ENCODE measurements around the gene P4HB.

Gene P4HB

GRCh38 chr17:81807839-81808238 lies 52.5 kb downstream of the P4HB start:
- DNase-seq = no peak

DNA sequence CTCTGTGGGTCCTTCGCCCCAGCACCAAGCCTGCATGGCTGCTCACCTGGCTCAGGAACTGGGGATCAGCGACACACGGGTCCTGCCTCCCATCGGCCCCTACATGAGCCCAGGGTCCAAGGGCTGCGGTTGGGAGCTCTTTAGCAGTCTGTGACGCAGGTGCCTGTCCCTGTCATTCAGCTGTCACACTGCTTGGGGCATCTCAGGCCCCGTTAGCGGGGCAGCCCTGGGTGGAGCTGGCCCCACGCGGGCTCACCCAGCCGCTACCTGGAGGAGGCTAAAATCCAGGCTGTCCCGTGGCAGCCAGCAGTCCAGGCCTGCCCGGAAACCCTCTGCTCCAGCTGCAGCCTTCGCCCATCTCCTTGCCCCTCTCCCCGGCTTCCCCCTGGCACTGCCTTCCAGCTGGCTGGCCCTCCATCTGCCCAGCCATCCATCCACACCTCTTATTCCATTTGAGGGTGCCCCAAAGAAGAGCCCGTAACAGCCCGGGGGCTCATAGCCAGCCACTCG lies 53.1 kb downstream of the P4HB start:
- DNase-seq = no peak

- DNase-seq = no peak
These were observed 53.7 kb downstream of the P4HB start for GRCh38 chr17:81806461-81807209.

DNA sequence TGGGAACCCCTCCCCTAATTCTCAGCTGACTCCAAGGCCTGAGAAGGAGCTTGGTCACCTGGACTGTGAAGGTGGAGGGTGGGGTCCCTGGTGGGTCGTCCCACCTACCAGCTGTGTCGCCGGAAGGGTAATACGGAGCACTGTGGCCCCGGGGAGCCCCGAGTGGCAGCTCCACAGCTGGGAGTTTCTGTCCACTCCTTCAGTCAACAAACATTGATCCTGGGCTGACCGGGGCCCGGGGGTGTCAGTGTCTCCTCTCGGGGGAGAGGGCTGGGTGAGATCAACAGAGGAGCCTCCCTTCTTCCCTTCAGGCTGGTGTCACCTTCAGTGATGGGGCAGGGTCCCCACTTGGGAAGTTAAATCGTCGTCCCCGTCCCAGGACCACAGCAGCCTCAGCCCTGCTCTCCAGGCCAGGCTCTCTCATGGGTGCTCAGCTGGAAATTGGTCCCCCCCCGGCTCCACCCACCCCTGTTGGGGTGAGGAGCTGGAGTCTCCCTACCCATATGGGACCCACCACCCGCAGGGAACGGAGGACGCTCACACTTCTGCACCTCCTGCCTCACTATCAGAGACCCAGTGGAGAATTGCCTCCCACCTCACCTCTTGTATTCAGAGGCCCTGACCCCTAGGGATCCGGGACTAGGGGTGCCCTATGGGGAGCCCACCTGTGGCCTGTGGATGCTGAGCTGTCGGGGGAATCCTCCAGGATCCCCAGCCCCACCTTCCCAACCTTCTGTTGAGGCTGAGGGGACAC lies 54.5 kb downstream of the P4HB start:
- no peak for DNase-seq

- DNase-seq = no peak
These were observed 55.6 kb downstream of the P4HB start for GRCh38 chr17:81804559-81805399.

- DNase-seq = no peak
These were observed 56.4 kb downstream of the P4HB start, which contains the start of gene GCGR for GRCh38 chr17:81803728-81804558. TSS of gene GCGR (plus strand) at chr17:81804150. CDS start at chr17:81809019, 4,869 bp downstream.

GRCh38 chr17:81802856-81803643 lies 57.3 kb downstream of the P4HB start:
- no peak for DNase-seq

GRCh38 chr17:81802048-81802758 lies 58.1 kb downstream of the P4HB start:
- DNase-seq = no peak

- no peak for DNase-seq
These were observed 59.0 kb downstream of the P4HB start for GRCh38 chr17:81801327-81801726.

DNA sequence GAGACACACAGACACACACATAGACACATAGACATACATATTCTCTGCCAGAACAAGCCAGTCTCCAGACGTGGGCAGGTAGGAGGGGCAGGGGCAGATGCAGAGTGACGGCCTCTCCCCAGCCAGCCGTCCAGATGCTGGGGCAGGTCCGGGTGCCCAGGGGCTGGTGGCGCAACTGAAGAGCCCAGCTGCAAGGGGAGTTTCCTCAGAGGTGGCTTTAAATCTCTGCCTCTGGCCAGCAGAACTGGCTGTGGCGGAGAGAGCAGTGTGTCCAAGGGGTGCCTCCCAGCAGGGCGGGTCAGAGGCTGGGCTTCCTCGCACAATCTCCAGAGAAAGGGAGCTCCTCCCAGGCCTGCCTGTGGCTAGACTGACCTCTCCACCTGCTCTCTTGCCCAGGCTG lies 65.8 kb downstream of the P4HB start:
- no peak for DNase-seq

DNA sequence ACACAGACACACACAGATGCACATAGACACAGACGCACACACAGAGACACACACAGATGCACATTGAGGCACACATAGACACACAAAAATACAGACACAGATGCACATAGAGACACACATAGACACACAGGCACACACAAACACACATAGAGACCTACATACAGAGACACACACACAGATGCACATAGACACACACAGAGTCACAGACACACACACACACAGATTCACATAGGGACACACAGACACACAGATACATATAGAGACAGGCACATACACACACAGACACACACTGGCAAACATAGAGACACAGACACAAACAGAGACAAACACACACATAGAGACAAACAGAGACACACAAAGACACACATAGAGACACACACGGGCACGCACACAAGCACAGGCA lies 66.3 kb downstream of the P4HB start:
- no peak for DNase-seq

Measured in fibroblast of upper back skin (primary cell).